GM23248 (cell line): Measurements from ENCODE around the gene BAIAP2. TPM values are rescaled to one million over a fixed set of nuclear protein-coding genes. Genes with fewer than 3 reads are reported as not detected.

Experiments
- DNase-seq: peaks from one replicate; pipeline ENCODE4 v3.0.0-alpha.2; 2015
- H2AFZ ChIP-seq: fragments of 200-600 bp; sonication (generic); 2 replicates; pipeline ENCODE4 v1.6.1; 2016; ENCODE audit warnings: antibody characterized with exemption
- H3F3A ChIP-seq: fragments of 200-600 bp; sonication (generic); 2 replicates; pipeline ENCODE4 v1.6.1; 2016; ENCODE audit warnings: mild to moderate bottlenecking, antibody characterized with exemption, mixed run types; ENCODE audit not compliant: insufficient read depth
- H3K27ac ChIP-seq: fragments of 200-600 bp; sonication (generic); 2 replicates; pipeline ENCODE4 v1.5.1; 2016; ENCODE audit warnings: mild to moderate bottlenecking
- H3K27me3 ChIP-seq: fragments of 200-600 bp; sonication (generic); replicated peaks from 2 replicates; pipeline ENCODE4 v1.6.1; 2016; ENCODE audit warnings: mild to moderate bottlenecking; ENCODE audit not compliant: insufficient read depth
- H3K36me3 ChIP-seq: fragments of 200-600 bp; sonication (generic); 2 replicates; pipeline ENCODE4 v1.6.1; 2016; ENCODE audit warnings: low read depth, mild to moderate bottlenecking
- H3K4me1 ChIP-seq: fragments of 200-600 bp; sonication (generic); 2 replicates; pipeline ENCODE4 v1.6.1; 2016; ENCODE audit warnings: mild to moderate bottlenecking; ENCODE audit not compliant: insufficient read depth
- H3K4me2 ChIP-seq: fragments of 200-600 bp; sonication (generic); one replicate; pipeline ENCODE4 v1.6.1; 2016; ENCODE audit warnings: mild to moderate bottlenecking; ENCODE audit not compliant: unreplicated experiment
- H3K4me3 ChIP-seq: fragments of 200-600 bp; sonication (generic); 2 replicates; pipeline ENCODE4 v1.5.1; 2016; ENCODE audit warnings: mild to moderate bottlenecking
- H3K79me2 ChIP-seq: fragments of 200-600 bp; sonication (generic); 2 replicates; pipeline ENCODE4 v1.6.1; 2016; ENCODE audit warnings: mild to moderate bottlenecking; ENCODE audit not compliant: insufficient read depth
- H3K9ac ChIP-seq: fragments of 200-600 bp; sonication (generic); 2 replicates; pipeline ENCODE4 v1.6.1; 2016; ENCODE audit warnings: mild to moderate bottlenecking
- H3K9me2 ChIP-seq: fragments of 200-600 bp; sonication (generic); 2 replicates; pipeline ENCODE4 v1.6.1; 2016; ENCODE audit warnings: mixed run types, mild to moderate bottlenecking, moderate library complexity; ENCODE audit not compliant: insufficient read depth
- H3K9me3 ChIP-seq: fragments of 200-600 bp; sonication (generic); one replicate; pipeline ENCODE4 v1.6.1; 2017; ENCODE audit warnings: low read depth
- H4K20me1 ChIP-seq: fragments of 200-600 bp; sonication (generic); 2 replicates; pipeline ENCODE4 v1.6.0; 2016; ENCODE audit not compliant: insufficient read depth
- EZH2 ChIP-seq: fragments of 200-600 bp; sonication (generic); IDR thresholded peaks from 2 replicates; pipeline ENCODE4 v1.6.1; 2018; ENCODE audit warnings: antibody characterized with exemption, mild to moderate bottlenecking; ENCODE audit not compliant: insufficient read depth, poor library complexity, severe bottlenecking
- EZH2phosphoT487 ChIP-seq: fragments of 200-600 bp; sonication (generic); IDR thresholded peaks from 2 replicates; pipeline ENCODE4 v1.6.1; 2018; ENCODE audit warnings: antibody characterized with exemption, moderate library complexity, mild to moderate bottlenecking, low read depth; ENCODE audit not compliant: insufficient read depth
- WGBS, 2 experiments: methylation state at CpG; one replicate each; pipeline ENCODE4 v1.1.6; 2015 to 2017; ENCODE audit warnings: low lambda C conversion rate in 2 of 2, low coverage in 1 of 2; ENCODE audit errors: missing lambda C conversion rate in 2 of 2; 5-methylcytosine and 5-hydroxymethylcytosine counted together
- in situ Hi-C: fragments of 300-500 bp; cut with MboI; formaldehyde crosslinking; loops from 2 replicates; pipeline ENCODE4 v1.15.0; 2020
- polyA plus RNA-seq: library from polyadenylated mRNA; unstranded; fragments of >200 nt; fragmentation: Nextera tagmentation; extraction: Ambion mirVana; gene quantifications from 2 replicates; pipeline ENCODE4 v1.2.1, GENCODE V29; 2016
- total RNA-seq: library from RNA; depleted of rRNA; stranded (reverse); fragments of >200 nt; shearing (Covaris generic); gene quantifications from 2 replicates; pipeline ENCODE4 v1.2.3, GENCODE V29; 2014

The BAIAP2 gene
- total and polyA plus RNA-seq, 2 experiments from 2014 or later: 28.2 to 31.7 TPM

DNA sequence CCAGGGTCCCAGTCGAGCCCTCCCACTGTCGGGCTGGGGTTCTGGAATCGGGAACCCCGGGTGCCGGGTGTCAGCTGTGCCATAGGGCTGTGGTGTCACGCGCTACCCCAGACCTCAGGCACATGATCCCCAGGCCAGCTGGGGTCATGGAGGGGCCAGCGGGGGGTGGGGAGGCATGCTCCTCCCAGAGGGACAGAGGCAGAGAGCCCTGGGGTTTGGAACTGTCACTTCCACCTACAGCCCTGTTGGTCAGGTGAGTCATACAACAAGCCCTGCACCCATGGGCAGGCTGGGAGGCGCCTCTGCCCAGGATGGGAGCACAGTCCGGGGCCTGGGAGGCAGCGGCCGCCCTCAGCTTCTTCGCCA is 63.0 kb downstream of the BAIAP2 start:
- H4K20me1 ChIP-seq: no peaks in the 10 kb centered on the region
- H3K27me3 ChIP-seq: no peaks in the 10 kb centered on the region
- peak overlapping the region; percentile 66 for H3K4me3 ChIP-seq
- peak overlapping the region; percentile 87 for H3K9ac ChIP-seq
- peak overlapping the region; percentile 62 for H2AFZ ChIP-seq
- H3K4me2 ChIP-seq: peak overlapping the region; percentile 85
- peaks cover 42% of the 10 kb centered on the region for H3K4me1 ChIP-seq
- peak; percentile 76 for DNase-seq
- H3K79me2 ChIP-seq: no peaks in the 10 kb centered on the region
- 0 out of 2 replicates have a peak, but pooled peaks cover 8% of the 10 kb centered on the region for H3F3A ChIP-seq
- no peaks in the 10 kb centered on the region for H3K9me2 ChIP-seq
- H3K9me3 ChIP-seq: no peaks in the 10 kb centered on the region
- H3K36me3 ChIP-seq: no peaks in the 10 kb centered on the region
- TF ChIP-seq EZH2phosphoT487 (no peak), EZH2 (no peak)
- WGBS, 2 experiments: 37 to 39% methylated on average over 12 of the region's 13 CpGs
- in situ Hi-C loops: no loop called here
- peak overlapping the region; percentile 77 for H3K27ac ChIP-seq

DNA sequence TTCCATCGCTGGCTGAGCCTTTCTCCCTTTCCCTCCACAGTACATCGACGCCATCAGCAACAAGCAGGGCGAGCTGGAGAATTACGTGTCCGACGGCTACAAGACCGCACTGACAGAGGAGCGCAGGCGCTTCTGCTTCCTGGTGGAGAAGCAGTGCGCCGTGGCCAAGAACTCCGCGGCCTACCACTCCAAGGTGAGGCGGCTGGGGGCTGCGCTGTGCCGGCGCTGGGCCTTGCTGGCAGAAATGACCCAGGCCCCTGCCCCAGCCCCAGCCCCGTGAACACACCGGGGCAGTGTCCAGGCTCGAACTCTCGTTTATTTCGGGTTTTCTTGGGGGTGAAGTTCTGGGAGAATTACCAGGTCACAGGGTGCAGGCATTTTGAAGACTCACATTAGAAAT is 64.9 kb downstream of the BAIAP2 start:
- DNase-seq: no peak
- Histone ChIP-seq H3K4me3 (no peak overlapping the region), H3K27me3 (no peaks in the 10 kb centered on the region), H3F3A (no peaks in the 10 kb centered on the region), H3K9me2 (no peaks in the 10 kb centered on the region), H3K9ac (no peak overlapping the region), H2AFZ (no peak overlapping the region), H3K4me1 (peaks cover 34% of the 10 kb centered on the region), H3K27ac (no peak overlapping the region), H3K36me3 (no peaks in the 10 kb centered on the region), H4K20me1 (no peaks in the 10 kb centered on the region), H3K9me3 (no peaks in the 10 kb centered on the region), H3K4me2 (no peak overlapping the region), H3K79me2 (no peaks in the 10 kb centered on the region)
- WGBS, 2 experiments: 95 to 96% methylated on average over 18 to 23 of the region's 23 CpGs
- no peak for TF ChIP-seq EZH2
- no peak for TF ChIP-seq EZH2phosphoT487
- in situ Hi-C loops: no loop called here

DNA sequence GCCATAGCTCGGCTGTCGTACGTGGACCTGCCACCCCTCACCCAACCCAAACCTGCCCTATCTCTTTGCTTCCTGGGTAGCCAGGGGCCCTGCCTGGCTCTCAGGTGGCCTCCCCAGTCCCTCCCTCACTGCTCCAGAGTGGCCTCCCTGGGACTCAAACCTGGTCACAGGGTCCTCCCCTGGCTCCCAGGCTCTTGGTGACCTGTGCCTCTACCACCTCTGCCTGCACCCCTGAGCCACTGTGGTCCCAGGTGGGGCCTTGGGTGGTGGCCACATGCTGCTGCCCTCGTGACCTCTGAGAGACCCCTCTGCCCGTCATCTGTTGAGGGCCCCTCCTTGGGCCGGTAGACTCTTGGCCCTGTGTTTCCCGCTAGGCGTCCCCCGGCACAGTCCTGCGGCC is 65.7 kb downstream of the BAIAP2 start:
- DNase-seq: no peak
- H3K36me3 ChIP-seq: no peaks in the 10 kb centered on the region
- no peaks in the 10 kb centered on the region for H3K9me2 ChIP-seq
- no peak overlapping the region for H3K9ac ChIP-seq
- H3K4me3 ChIP-seq: no peak overlapping the region
- no peaks in the 10 kb centered on the region for H4K20me1 ChIP-seq
- H3K27ac ChIP-seq: no peak overlapping the region
- H3K79me2 ChIP-seq: no peaks in the 10 kb centered on the region
- no peak overlapping the region for H2AFZ ChIP-seq
- H3F3A ChIP-seq: no peaks in the 10 kb centered on the region
- H3K27me3 ChIP-seq: no peaks in the 10 kb centered on the region
- no peak overlapping the region for H3K4me2 ChIP-seq
- no peaks in the 10 kb centered on the region for H3K9me3 ChIP-seq
- H3K4me1 ChIP-seq: peaks cover 28% of the 10 kb centered on the region
- no peak for TF ChIP-seq EZH2phosphoT487
- no peak for TF ChIP-seq EZH2
- WGBS, 2 experiments: 91 to 95% methylated on average over 10 of the region's 10 CpGs
- in situ Hi-C loops: no loop called here

DNA sequence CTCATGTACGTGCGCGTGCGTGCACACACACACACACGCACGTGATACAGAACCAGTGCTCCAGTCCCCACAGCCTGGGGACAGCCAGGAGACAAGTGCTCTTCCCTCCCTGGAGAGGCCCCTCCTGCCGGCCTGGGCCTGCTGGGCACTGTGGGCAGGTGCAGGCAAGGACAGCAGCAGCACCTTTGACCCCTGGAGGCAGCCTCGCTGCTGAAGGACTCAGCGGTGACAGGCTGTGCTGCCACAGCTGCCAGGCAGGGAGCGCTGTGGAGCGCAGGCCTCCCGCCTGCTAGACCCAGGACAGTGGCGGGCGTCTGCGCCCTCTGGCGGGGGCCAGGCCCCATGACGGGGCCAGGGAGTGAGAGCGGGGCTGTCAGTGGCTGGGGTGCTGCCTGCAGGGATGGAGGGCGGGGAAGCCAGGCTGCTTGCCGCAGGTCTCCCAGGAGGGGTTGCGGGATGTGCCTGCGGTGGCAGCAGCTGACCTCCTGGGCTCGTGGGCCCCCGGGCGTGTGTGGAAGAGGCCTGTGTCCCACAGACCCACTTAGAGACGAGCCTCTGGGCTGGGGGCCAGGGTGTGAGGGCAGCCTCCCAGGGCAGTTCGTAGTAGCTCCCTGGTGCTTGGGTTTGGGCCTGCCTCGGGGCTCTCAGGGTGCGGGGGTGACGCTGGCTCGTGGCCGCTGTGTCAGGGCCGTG is 66.8 kb downstream of the BAIAP2 start:
- WGBS, 2 experiments: 41 to 43% methylated on average over 32 of the region's 33 CpGs
- H3K36me3 ChIP-seq: no peaks in the 10 kb centered on the region

More for the DNA sequence above, 66.8 kb downstream of the BAIAP2 start:
- Histone ChIP-seq H2AFZ (no peak overlapping the region), H3K9ac (no peak overlapping the region), H3K4me1 (peaks cover 17% of the 10 kb centered on the region), H3K79me2 (no peaks in the 10 kb centered on the region), H3K4me2 (no peak overlapping the region), H3K9me2 (no peaks in the 10 kb centered on the region), H3F3A (no peaks in the 10 kb centered on the region), H3K27ac (no peak overlapping the region), H3K27me3 (no peaks in the 10 kb centered on the region), H4K20me1 (no peaks in the 10 kb centered on the region), H3K4me3 (no peak overlapping the region), H3K9me3 (no peaks in the 10 kb centered on the region)
- peak; percentile 85 for DNase-seq
- TF ChIP-seq EZH2: no peak
- TF ChIP-seq EZH2phosphoT487: no peak
- in situ Hi-C loops: no loop called here
